IPS-20b (cell line): ENCODE measurements around the gene BRK1.
"Not testable (repeated sequence)": the region's sequence is repeated elsewhere in the genome, so short reads cannot be mapped to it uniquely, and the experiment has no call there.

ENCODE experiments used
- H3K27ac ChIP-seq: one replicate; pipeline ENCODE4 v1.5.1; 2013; ENCODE audit warnings: low read length
- H3K27me3 ChIP-seq: 2 replicates; pipeline ENCODE4 v1.6.1; 2013; ENCODE audit warnings: mild to moderate bottlenecking, low read length, inconsistent platforms; ENCODE audit not compliant: insufficient read depth
- H3K36me3 ChIP-seq: 2 replicates; pipeline ENCODE4 v1.6.1; 2013; ENCODE audit warnings: low read depth, mild to moderate bottlenecking, inconsistent platforms, low read length, moderate library complexity; ENCODE audit not compliant: insufficient read depth
- H3K4me1 ChIP-seq: 2 replicates; pipeline ENCODE4 v1.6.1; 2013; ENCODE audit warnings: mild to moderate bottlenecking, control low read depth, inconsistent platforms, low read length, moderate library complexity; ENCODE audit not compliant: insufficient read depth
- H3K4me3 ChIP-seq: 2 replicates; pipeline ENCODE4 v1.5.1; 2013; ENCODE audit warnings: mild to moderate bottlenecking, low read length, inconsistent platforms
- H3K9ac ChIP-seq: 2 replicates; pipeline ENCODE4 v1.6.1; 2013; ENCODE audit warnings: low read depth, mild to moderate bottlenecking, inconsistent platforms, low read length, moderate library complexity
- H3K9me3 ChIP-seq: 2 replicates; pipeline ENCODE4 v1.6.1; 2013; ENCODE audit warnings: mild to moderate bottlenecking, low read depth, low read length, inconsistent platforms; ENCODE audit not compliant: insufficient read depth

Gene BRK1

GRCh38 chr3:10164546-10165393 is 49.3 kb downstream of the BRK1 start, which contains the start of gene IRAK2:
IRAK2 (plus strand) TSS chr3:10164919; CDS start chr3:10164955, 36 bp downstream.
- peaks cover 12% of the 10 kb centered on the region for H3K9me3 ChIP-seq
- no peaks in the 10 kb centered on the region for H3K36me3 ChIP-seq
- H3K4me3 ChIP-seq, result peak within 1 kb of the TSS; percentile 67
- no peak within 1 kb of the TSS for H3K27ac ChIP-seq
- H3K27me3 ChIP-seq, result no peaks in the 10 kb centered on the region; the same call in 1 of the 2 replicates
- H3K9ac ChIP-seq, result no peak within 1 kb of the TSS
- no peaks in the 10 kb centered on the region for H3K4me1 ChIP-seq

GRCh38 chr3:10166213-10166604 is 50.7 kb downstream of the BRK1 start:
- peaks cover 12% of the 10 kb centered on the region for H3K9me3 ChIP-seq
- no peaks in the 10 kb centered on the region for H3K4me1 ChIP-seq
- no peaks in the 10 kb centered on the region; the same call in 1 of the 2 replicates for H3K27me3 ChIP-seq
- no peaks in the 10 kb centered on the region for H3K36me3 ChIP-seq
- no peak overlapping the region for H3K9ac ChIP-seq
- no peak overlapping the region for H3K4me3 ChIP-seq
- no peak overlapping the region for H3K27ac ChIP-seq

DNA sequence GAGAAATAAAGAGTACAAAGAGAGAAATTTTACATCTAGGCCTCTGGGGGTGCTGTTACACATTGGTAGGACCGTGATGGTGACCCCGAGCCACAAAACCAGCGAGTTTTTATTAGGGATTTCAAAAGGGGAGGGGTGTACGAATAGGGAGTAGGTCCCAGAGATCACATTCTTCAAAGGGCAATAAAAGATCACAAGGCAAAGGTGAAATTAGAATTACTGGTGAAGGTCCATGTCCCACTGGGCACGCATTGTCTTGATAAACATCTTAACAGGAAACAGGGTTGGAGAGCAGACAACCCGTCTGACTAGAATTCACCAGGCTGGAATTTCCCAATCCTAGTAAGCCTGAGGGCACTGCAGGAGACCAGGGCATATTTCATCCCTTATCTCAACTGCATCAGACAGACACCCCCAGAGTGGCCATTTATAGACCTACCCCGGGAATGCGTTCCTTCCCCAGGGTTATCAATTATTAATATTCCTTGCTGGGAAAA is 53.6 kb downstream of the BRK1 start:
- Histone ChIP-seq H3K27me3 (no peaks in the 10 kb centered on the region; the same call in 1 of the 2 replicates), H3K27ac (no peak overlapping the region), H3K9ac (no peak overlapping the region), H3K4me1 (no peaks in the 10 kb centered on the region), H3K36me3 (no peaks in the 10 kb centered on the region), H3K4me3 (no peak overlapping the region), H3K9me3 (peaks cover 12% of the 10 kb centered on the region)

- H3K9me3 ChIP-seq, result peaks cover 12% of the 10 kb centered on the region
- no peaks in the 10 kb centered on the region for H3K4me1 ChIP-seq
- H3K27ac ChIP-seq, result no peak overlapping the region
- H3K4me3 ChIP-seq, result no peak overlapping the region
- H3K27me3 ChIP-seq, result no peaks in the 10 kb centered on the region
- H3K9ac ChIP-seq, result no peak overlapping the region
- H3K36me3 ChIP-seq, result no peaks in the 10 kb centered on the region
Observed at GRCh38 chr3:10170915-10171478, 55.5 kb downstream of the BRK1 start.

DNA sequence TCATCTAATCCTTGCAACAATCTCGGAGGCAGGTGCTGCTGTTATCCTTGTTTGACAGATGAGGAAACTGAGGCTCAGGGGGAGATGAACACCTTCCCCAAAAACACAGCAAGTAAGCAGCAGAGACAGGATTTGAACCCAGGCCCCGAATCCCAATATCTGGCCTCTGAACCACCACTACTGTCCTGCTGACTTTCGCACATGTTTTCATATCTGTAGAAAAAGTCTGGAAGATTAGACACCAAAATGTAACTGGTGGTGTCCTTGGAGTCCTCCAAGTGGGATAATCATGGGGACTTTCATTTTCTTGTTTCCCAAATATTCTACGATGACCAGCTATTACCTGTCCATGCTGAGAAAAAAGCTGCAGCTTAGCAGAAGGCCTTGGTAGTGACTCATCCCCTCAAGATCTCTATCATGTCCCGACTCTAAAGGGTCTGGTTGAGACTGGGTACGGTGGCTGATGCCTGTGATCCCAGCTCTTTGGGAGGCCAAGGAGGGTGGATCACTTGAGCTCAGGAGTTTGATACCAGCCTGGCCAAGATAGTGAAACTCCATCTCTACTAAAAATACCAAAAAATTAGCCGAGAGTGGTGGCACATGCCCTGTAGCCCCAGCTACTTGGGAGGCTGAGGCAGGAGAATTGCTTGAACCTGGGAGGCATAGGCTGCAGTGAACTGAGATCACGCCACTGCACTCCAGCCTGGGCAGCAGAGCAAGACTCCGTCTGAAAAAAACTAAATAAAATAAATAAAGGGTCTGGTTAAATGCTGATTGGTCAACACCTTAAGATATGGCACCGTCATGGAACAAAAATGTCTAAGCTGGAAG is 57.8 kb downstream of the BRK1 start:
- Histone ChIP-seq H3K27me3 (no peaks in the 10 kb centered on the region), H3K9me3 (peaks cover 11% of the 10 kb centered on the region), H3K4me3 (no peak overlapping the region), H3K36me3 (no peaks in the 10 kb centered on the region), H3K9ac (no peak overlapping the region), H3K27ac (no peak overlapping the region), H3K4me1 (no peaks in the 10 kb centered on the region)

GRCh38 chr3:10173926-10174435 is 58.5 kb downstream of the BRK1 start:
- no peak overlapping the region for H3K9ac ChIP-seq
- no peaks in the 10 kb centered on the region for H3K36me3 ChIP-seq
- H3K27me3 ChIP-seq, result no peaks in the 10 kb centered on the region
- H3K9me3 ChIP-seq, result peaks cover 5% of the 10 kb centered on the region; the same call in 1 of the 2 replicates
- no peak overlapping the region for H3K27ac ChIP-seq
- no peak overlapping the region for H3K4me3 ChIP-seq
- H3K4me1 ChIP-seq, result no peaks in the 10 kb centered on the region

DNA sequence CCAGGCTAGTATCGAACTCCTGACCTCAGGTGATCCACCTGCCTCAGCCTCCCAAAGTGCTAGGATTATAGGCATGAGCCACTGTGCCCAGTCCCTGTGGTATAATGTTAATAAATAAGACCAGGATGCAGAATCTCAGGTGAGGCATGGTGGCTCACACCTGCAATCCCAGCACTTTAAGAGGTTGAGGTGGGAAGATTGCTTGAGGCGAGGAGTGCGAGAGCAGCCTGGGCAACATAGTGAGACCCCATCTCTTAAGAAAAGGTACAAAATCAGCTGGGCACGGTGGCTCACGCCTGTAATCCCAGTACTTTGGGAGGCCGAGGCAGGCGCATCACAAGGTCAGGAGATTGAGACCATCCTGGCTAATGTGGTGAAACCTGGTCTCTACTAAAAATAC is 59.9 kb downstream of the BRK1 start:
- not testable (repeated sequence) for H3K27ac ChIP-seq, H3K4me1 ChIP-seq, H3K36me3 ChIP-seq, H3K4me3 ChIP-seq, H3K9me3 ChIP-seq, H3K9ac ChIP-seq, H3K27me3 ChIP-seq

GRCh38 chr3:10176150-10176549 is 60.7 kb downstream of the BRK1 start:
- H3K9me3 ChIP-seq, H3K9ac ChIP-seq, H3K36me3 ChIP-seq, H3K27me3 ChIP-seq, H3K27ac ChIP-seq, H3K4me1 ChIP-seq, H3K4me3 ChIP-seq: not testable (repeated sequence)
